BJ (cell line): Measurements from ENCODE around the gene BTBD16. TPM values are rescaled to one million over a fixed set of nuclear protein-coding genes. Genes with fewer than 3 reads are reported as not detected.

Source experiments
- CTCF ChIA-PET: fragments of 350-600 bp; formaldehyde crosslinking; extraction: SDS; loops from one replicate; lab custom pipeline; 2021; ENCODE audit warnings: antibody characterized with exemption, inconsistent platforms; lab: Yijun Ruan, JAX
- POLR2A ChIA-PET: fragments of 300-600 bp; sonication (Branson Sonifier 250); formaldehyde crosslinking; extraction: SDS; loops from one replicate; lab custom pipeline; 2021; ENCODE audit warnings: antibody characterized with exemption; lab: Charles Lee
- DNase-seq: peaks from one replicate; pipeline ENCODE4 v3.0.0-alpha.2; 2011; ENCODE audit warnings: low read depth
- H3K27me3 ChIP-seq: 2 replicates; pipeline ENCODE4 v1.6.0; 2011; ENCODE audit warnings: low read length; ENCODE audit not compliant: control insufficient read depth, insufficient read depth
- H3K36me3 ChIP-seq: 2 replicates; pipeline ENCODE4 v1.5.1; 2011; ENCODE audit warnings: low read length; ENCODE audit not compliant: control insufficient read depth, insufficient read depth
- H3K4me3 ChIP-seq: 2 replicates; pipeline ENCODE4 v1.5.1; 2011; ENCODE audit warnings: low read depth, mild to moderate bottlenecking, control low read depth, low read length
- CTCF ChIP-seq: IDR thresholded peaks from 2 replicates; pipeline ENCODE4 v1.5.1; 2011; ENCODE audit warnings: low read depth, mild to moderate bottlenecking, control low read depth, inconsistent platforms, low read length, moderate library complexity; ENCODE audit not compliant: insufficient read depth
- polyA plus RNA-seq: library from polyadenylated mRNA; depleted of rRNA; stranded (reverse); fragments of >200 nt; gene quantifications from 2 replicates; pipeline ENCODE4 v1.2.3, GENCODE V29; 2011

BTBD16 gene
- polyA plus RNA-seq, 1 experiment, result not detected

GRCh38 chr10:122344741-122345258 lies 73.7 kb downstream of the BTBD16 start:
- TF ChIP-seq CTCF, result no peak
- no peak for DNase-seq

GRCh38 chr10:122346326-122346950 lies 75.3 kb downstream of the BTBD16 start:
- POLR2A ChIA-PET, result no interaction called here
- no peak for TF ChIP-seq CTCF
- CTCF ChIA-PET, result interaction anchor here (0.6 to 2.1 kb wide), 3 partner anchors 89 to 219 kb away, joined by 4 to 9 read pairs (median 5); no protein-coding TSS in a partner anchor
- Histone ChIP-seq H3K36me3 (no peaks in the 10 kb centered on the region), H3K4me3 (no peak overlapping the region), H3K27me3 (no peaks in the 10 kb centered on the region)
- DNase-seq, result no peak

More at GRCh38 chr10:122344741-122345258, 73.7 kb downstream of the BTBD16 start:
- ChIA-PET CTCF (interaction anchor here (0.6 to 7.9 kb wide), 7 partner anchors 9 to 221 kb away, joined by 3 to 92 read pairs (median 5); no protein-coding TSS in a partner anchor), POLR2A (no interaction called here)
- Histone ChIP-seq H3K27me3 (no peaks in the 10 kb centered on the region), H3K4me3 (no peak overlapping the region), H3K36me3 (no peaks in the 10 kb centered on the region)

GRCh38 chr10:122347170-122347841 lies 76.2 kb downstream of the BTBD16 start:
- ChIA-PET POLR2A (interaction anchor here (0.6 kb wide), 1 partner anchor 54 kb away, joined by 3 read pairs; no protein-coding TSS in a partner anchor), CTCF (interaction anchor here (1.3 to 2.1 kb wide), 2 partner anchors 88 to 218 kb away, joined by 5 to 9 read pairs; no protein-coding TSS in a partner anchor)
- DNase-seq, result no peak
- Histone ChIP-seq H3K4me3 (no peak overlapping the region), H3K27me3 (no peaks in the 10 kb centered on the region), H3K36me3 (no peaks in the 10 kb centered on the region)
- no peak for TF ChIP-seq CTCF

GRCh38 chr10:122348512-122348911 lies 77.4 kb downstream of the BTBD16 start:
- POLR2A ChIA-PET, result no interaction called here
- DNase-seq, result no peak
- CTCF ChIA-PET, result no interaction called here

More at GRCh38 chr10:122348512-122348911, 77.4 kb downstream of the BTBD16 start:
- H3K4me3 ChIP-seq, result no peak overlapping the region
- TF ChIP-seq CTCF, result no peak
- H3K36me3 ChIP-seq, result no peaks in the 10 kb centered on the region
- H3K27me3 ChIP-seq, result no peaks in the 10 kb centered on the region
